GM13976 (cell line): ENCODE results near the gene NFRKB.

ENCODE experiments used
- DNase-seq: peaks from one replicate; pipeline ENCODE4 v3.0.0; 2012; ENCODE audit warnings: low spot score
- CTCF ChIP-seq: IDR thresholded peaks from 2 replicates; pipeline ENCODE4 v1.5.1; 2012; ENCODE audit warnings: borderline replicate concordance, mild to moderate bottlenecking; ENCODE audit not compliant: insufficient read depth; ENCODE audit errors: extremely low read depth, missing control alignments, control extremely low read depth
- in situ Hi-C: fragments of 300-500 bp; cut with MboI; formaldehyde crosslinking; loops from one replicate; pipeline ENCODE4 v1.12.0; 2022; ENCODE audit warnings: low sequenced_read_pairs, mixed read lengths, inconsistent platforms; ENCODE audit not compliant: unreplicated experiment

Gene NFRKB

GRCh38 chr11:129910360-129910759 lies 15.0 kb upstream of the NFRKB start:
- in situ Hi-C loops: no loop called here
- no peak for TF ChIP-seq CTCF
- DNase-seq: no peak

GRCh38 chr11:129905402-129905801 lies 10.0 kb upstream of the NFRKB start:
- DNase-seq: no peak
- in situ Hi-C loops: no loop called here

GRCh38 chr11:129896062-129896461 lies 684 bp upstream of the NFRKB start:
- in situ Hi-C loops: no loop called here
- DNase-seq: no peak
- TF ChIP-seq CTCF: no peak

More at GRCh38 chr11:129905402-129905801, 10.0 kb upstream of the NFRKB start:
- no peak for TF ChIP-seq CTCF

GRCh38 chr11:129894278-129895125 lies 876 bp downstream of the NFRKB start:
- in situ Hi-C loops: no loop called here
- TF ChIP-seq CTCF: no peak
- DNase-seq: no peak

GRCh38 chr11:129888451-129888850 lies 6.9 kb downstream of the NFRKB start:
- in situ Hi-C loops: no loop called here

GRCh38 chr11:129885381-129885780 lies 10.0 kb downstream of the NFRKB start:
- in situ Hi-C loops: no loop called here
- no peak for DNase-seq

More at GRCh38 chr11:129888451-129888850, 6.9 kb downstream of the NFRKB start:
- TF ChIP-seq CTCF: no peak
- no peak for DNase-seq

More at GRCh38 chr11:129885381-129885780, 10.0 kb downstream of the NFRKB start:
- no peak for TF ChIP-seq CTCF
